ENCODE results near the gene XPA. TPM values are rescaled to one million over a fixed set of nuclear protein-coding genes. Genes with fewer than 3 reads are reported as not detected.
"Not testable (repeated sequence)": the region's sequence is repeated elsewhere in the genome, so short reads cannot be mapped to it uniquely, and the experiment has no call there.

XPA gene
- polyA plus RNA-seq, 1 experiment, result 1.4 TPM

DNA sequence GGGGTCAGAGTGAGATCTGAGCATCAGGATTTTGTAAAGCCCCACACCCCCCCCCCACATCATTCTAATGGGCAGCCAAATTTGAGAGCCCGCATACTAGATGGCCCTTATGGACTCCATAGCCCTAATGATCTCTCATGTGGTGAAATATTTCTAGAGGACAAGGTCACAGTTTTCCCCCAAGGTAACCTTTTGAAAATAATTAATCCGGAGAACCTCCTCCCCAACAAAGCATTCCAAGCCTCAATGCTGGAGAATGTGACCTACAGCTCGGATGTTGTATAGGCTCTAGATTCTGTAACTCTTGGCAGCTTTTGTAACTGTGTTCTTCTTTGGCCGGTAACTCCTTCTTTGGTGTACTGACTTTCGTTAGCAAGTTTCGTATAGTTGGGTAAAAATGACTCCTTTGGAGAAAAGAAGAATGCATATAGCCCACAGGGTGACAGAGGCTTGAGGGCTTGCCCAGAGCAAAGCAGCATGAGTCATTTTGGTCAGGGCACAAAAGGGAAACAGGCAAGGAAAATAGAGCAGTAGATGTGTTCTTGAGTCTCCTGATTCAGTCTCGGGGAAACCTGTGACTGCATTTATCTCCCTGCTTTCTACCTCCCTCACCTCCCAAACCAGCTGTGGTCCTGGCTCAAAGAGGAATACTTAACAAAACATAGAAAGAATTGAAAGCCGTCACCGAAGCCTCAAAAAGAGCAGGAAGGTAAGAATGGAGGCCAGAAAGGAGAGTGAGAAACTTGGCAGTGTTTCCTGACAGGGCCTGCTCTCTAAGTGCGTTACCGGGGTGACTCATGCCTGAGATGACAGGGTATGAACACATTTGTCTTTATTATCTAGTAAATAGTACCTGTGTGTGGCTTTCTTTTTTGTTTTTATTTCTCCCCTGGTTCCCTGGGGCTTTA is 6.6 kb upstream of the XPA start:
- Histone ChIP-seq H3K27me3 (ENCODE audit: control insufficient read depth, insufficient read depth, low read length) (peaks cover 5% of the 10 kb centered on the region), H3K4me3 (ENCODE audit: low read depth, low read length) (no peak overlapping the region), H3K36me3 (ENCODE audit: control insufficient read depth, insufficient read depth, low read length) (no peaks in the 10 kb centered on the region)
- no peak for DNase-seq (ENCODE audit: low read depth)
- ChIA-PET CTCF (interaction anchor here (0.6 to 3.7 kb wide), 2 partner anchors 198 to 844 kb away, joined by 3 to 30 read pairs; no protein-coding TSS in a partner anchor), POLR2A (no interaction called here)
- TF ChIP-seq, protein P1, sequence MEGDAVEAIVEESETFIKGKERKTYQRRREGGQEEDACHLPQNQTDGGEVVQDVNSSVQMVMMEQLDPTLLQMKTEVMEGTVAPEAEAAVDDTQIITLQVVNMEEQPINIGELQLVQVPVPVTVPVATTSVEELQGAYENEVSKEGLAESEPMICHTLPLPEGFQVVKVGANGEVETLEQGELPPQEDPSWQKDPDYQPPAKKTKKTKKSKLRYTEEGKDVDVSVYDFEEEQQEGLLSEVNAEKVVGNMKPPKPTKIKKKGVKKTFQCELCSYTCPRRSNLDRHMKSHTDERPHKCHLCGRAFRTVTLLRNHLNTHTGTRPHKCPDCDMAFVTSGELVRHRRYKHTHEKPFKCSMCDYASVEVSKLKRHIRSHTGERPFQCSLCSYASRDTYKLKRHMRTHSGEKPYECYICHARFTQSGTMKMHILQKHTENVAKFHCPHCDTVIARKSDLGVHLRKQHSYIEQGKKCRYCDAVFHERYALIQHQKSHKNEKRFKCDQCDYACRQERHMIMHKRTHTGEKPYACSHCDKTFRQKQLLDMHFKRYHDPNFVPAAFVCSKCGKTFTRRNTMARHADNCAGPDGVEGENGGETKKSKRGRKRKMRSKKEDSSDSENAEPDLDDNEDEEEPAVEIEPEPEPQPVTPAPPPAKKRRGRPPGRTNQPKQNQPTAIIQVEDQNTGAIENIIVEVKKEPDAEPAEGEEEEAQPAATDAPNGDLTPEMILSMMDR (IDR thresholded peaks at IDR 0.05; ENCODE audit: insufficient read depth, low read depth, low read length), result no peak

DNA sequence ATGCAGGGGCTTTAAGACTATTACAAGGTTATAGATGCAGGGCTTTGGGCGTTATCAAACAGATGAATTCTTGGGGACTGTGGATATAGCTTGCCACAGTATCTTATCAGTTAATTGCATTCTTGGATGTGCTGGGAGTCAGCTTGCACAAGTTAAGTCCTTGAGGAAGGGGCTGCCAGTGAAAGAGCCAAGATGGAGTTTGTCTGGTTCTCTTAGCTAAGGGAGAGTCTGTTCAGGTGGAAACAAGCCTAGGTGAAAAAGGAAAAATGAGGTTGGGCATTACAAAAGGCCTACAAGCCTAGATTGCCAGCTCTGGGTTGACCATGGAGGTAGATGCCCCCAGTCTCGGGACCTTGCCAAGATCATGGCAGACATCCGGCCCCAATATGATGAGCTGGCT is 2.7 kb upstream of the XPA start:
- H3K4me3 ChIP-seq (ENCODE audit: low read depth, low read length); H3K36me3 ChIP-seq (ENCODE audit: control insufficient read depth, insufficient read depth, low read length); POLR2A ChIA-PET; H3K27me3 ChIP-seq (ENCODE audit: control insufficient read depth, insufficient read depth, low read length); DNase-seq (ENCODE audit: low read depth): not testable (repeated sequence)
- CTCF ChIA-PET, result interaction anchor here (1.1 to 1.6 kb wide), 2 partner anchors 201 to 202 kb away, joined by 4 read pairs; no protein-coding TSS in a partner anchor

- CTCF ChIA-PET, result interaction anchor here (0.7 to 1.6 kb wide), 3 partner anchors 201 to 506 kb away, joined by 4 to 5 read pairs (median 4); no protein-coding TSS in a partner anchor
- POLR2A ChIA-PET; H3K27me3 ChIP-seq (ENCODE audit: control insufficient read depth, insufficient read depth, low read length); H3K36me3 ChIP-seq (ENCODE audit: control insufficient read depth, insufficient read depth, low read length); DNase-seq (ENCODE audit: low read depth); H3K4me3 ChIP-seq (ENCODE audit: low read depth, low read length): not testable (repeated sequence)
These were observed 2.1 kb upstream of the XPA start for GRCh38 chr9:97699281-97699680.

- TF ChIP-seq, protein P1 (IDR thresholded peaks at IDR 0.05; ENCODE audit: insufficient read depth, low read depth, low read length), result no peak
- ChIA-PET CTCF (interaction anchor here (0.7 to 1.6 kb wide), 4 partner anchors 10 to 506 kb away, joined by 3 to 5 read pairs (median 4); no protein-coding TSS in a partner anchor), POLR2A (no interaction called here)
- Histone ChIP-seq H3K27me3 (ENCODE audit: control insufficient read depth, insufficient read depth, low read length) (no peaks in the 10 kb centered on the region; the same call in none of the 2 replicates), H3K36me3 (ENCODE audit: control insufficient read depth, insufficient read depth, low read length) (no peaks in the 10 kb centered on the region), H3K4me3 (ENCODE audit: low read depth, low read length) (no peak overlapping the region)
- no peak for DNase-seq (ENCODE audit: low read depth)
These were observed 1.7 kb upstream of the XPA start for GRCh38 chr9:97698865-97699264.

GRCh38 chr9:97697837-97698236 is 697 bp upstream of the XPA start:
- POLR2A ChIA-PET, result no interaction called here
- H3K4me3 ChIP-seq (ENCODE audit: low read depth, low read length), result no peak overlapping the region
- DNase-seq (ENCODE audit: low read depth), result no peak
- H3K36me3 ChIP-seq (ENCODE audit: control insufficient read depth, insufficient read depth, low read length), result no peaks in the 10 kb centered on the region
- TF ChIP-seq, protein P1 (IDR thresholded peaks at IDR 0.05; ENCODE audit: insufficient read depth, low read depth, low read length), result no peak
- CTCF ChIA-PET, result interaction anchor here (1.0 kb wide), 1 partner anchor 11 kb away, joined by 3 read pairs; no protein-coding TSS in a partner anchor
- H3K27me3 ChIP-seq (ENCODE audit: control insufficient read depth, insufficient read depth, low read length), result no peaks in the 10 kb centered on the region; the same call in none of the 2 replicates

All from BJ (cell line).